SK-N-SH (cell line): ENCODE data around the gene RASEF.

ENCODE experiments used
- EP300 ChIP-seq, 2 experiments: IDR thresholded peaks; 2 replicates each; pipeline versions ENCODE4 v1.4.0 to v1.6.1; 2012; ENCODE audit warnings: borderline replicate concordance in 1 of 2, low read depth in 1 of 2, low read length in 1 of 2
- EZH2phosphoT487 ChIP-seq: fragments of 200-600 bp; sonication (generic); IDR thresholded peaks from 2 replicates; pipeline ENCODE4 v1.6.1; 2017; ENCODE audit warnings: low read depth, mixed run types, mild to moderate bottlenecking, antibody characterized with exemption, moderate library complexity, borderline replicate concordance
- FOXM1 ChIP-seq: IDR thresholded peaks from 2 replicates; pipeline ENCODE4 v1.4.0; 2012; ENCODE audit warnings: low read depth, mild to moderate bottlenecking
- GABPA ChIP-seq: IDR thresholded peaks from 2 replicates; pipeline ENCODE4 v1.4.0; 2012; ENCODE audit warnings: low read depth, mild to moderate bottlenecking
- POLR2AphosphoS5 ChIP-seq: IDR thresholded peaks from 2 replicates; pipeline ENCODE4 v1.6.1; 2012; ENCODE audit warnings: low read depth, low read length
- RCOR1 ChIP-seq: fragments of 150-350 bp; IDR thresholded peaks from 2 replicates; pipeline ENCODE4 v1.6.1; 2017; ENCODE audit warnings: antibody characterized with exemption, low read length
- RFX5 ChIP-seq: IDR thresholded peaks from 2 replicates; pipeline ENCODE4 v1.6.1; 2012; ENCODE audit warnings: mild to moderate bottlenecking, improper control_type of control experiment, low read length
- SIN3A ChIP-seq: IDR thresholded peaks from 2 replicates; pipeline ENCODE4 v1.6.1; 2012; ENCODE audit warnings: low read depth, mild to moderate bottlenecking, low read length, moderate library complexity, borderline replicate concordance
- TCF12 ChIP-seq: IDR thresholded peaks from 2 replicates; pipeline ENCODE4 v1.4.0; 2012
- TEAD4 ChIP-seq: IDR thresholded peaks from 2 replicates; pipeline ENCODE4 v1.4.0; 2012; ENCODE audit warnings: mild to moderate bottlenecking, borderline replicate concordance; ENCODE audit not compliant: insufficient read depth
- TF ChIP-seq, protein P1 (sequence below): fragments of 200-600 bp; sonication (generic); IDR thresholded peaks from 2 replicates; pipeline ENCODE4 v1.6.1; 2017; ENCODE audit warnings: antibody characterized with exemption, mild to moderate bottlenecking, moderate library complexity
- TF ChIP-seq, protein P2 (sequence below): fragments of 150-350 bp; IDR thresholded peaks from 2 replicates; pipeline ENCODE4 v1.6.1; 2016; ENCODE audit warnings: mild to moderate bottlenecking, low read depth, low read length
- TF ChIP-seq, protein P3 (sequence below): IDR thresholded peaks from 2 replicates; pipeline ENCODE4 v1.6.1; 2012; ENCODE audit warnings: mild to moderate bottlenecking, low read depth, low read length, moderate library complexity

DNA sequence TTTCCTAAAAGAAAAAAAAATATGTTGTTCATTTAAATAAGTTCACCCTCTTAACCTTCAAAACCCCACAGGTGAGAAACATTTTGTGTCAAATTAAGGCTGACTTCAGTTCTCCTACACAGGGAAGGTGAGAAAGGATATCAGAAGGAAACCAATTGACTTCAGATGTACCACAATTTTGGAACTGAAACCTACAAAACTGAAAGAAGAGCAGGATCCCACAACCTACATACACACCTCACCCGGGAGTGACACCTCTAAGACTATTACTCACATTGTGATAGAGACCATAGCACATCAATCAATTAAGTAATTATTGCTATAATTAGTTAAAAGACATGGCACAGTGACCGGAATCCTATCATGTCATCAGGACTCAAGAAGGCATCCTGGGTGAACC lies 47.0 kb downstream of the RASEF start:
- TF ChIP-seq TCF12, result no peak
- TF ChIP-seq, protein P1, sequence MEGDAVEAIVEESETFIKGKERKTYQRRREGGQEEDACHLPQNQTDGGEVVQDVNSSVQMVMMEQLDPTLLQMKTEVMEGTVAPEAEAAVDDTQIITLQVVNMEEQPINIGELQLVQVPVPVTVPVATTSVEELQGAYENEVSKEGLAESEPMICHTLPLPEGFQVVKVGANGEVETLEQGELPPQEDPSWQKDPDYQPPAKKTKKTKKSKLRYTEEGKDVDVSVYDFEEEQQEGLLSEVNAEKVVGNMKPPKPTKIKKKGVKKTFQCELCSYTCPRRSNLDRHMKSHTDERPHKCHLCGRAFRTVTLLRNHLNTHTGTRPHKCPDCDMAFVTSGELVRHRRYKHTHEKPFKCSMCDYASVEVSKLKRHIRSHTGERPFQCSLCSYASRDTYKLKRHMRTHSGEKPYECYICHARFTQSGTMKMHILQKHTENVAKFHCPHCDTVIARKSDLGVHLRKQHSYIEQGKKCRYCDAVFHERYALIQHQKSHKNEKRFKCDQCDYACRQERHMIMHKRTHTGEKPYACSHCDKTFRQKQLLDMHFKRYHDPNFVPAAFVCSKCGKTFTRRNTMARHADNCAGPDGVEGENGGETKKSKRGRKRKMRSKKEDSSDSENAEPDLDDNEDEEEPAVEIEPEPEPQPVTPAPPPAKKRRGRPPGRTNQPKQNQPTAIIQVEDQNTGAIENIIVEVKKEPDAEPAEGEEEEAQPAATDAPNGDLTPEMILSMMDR, result no peak
- TF ChIP-seq EP300 (IDR thresholded peaks at IDR 0.05; ENCODE audit: borderline replicate concordance in 1 of 2, low read depth in 1 of 2, low read length in 1 of 2), result no peak
- no peak for TF ChIP-seq SIN3A
- no peak for TF ChIP-seq GABPA
- TF ChIP-seq EZH2phosphoT487, result no peak
- no peak for TF ChIP-seq RCOR1
- no peak for TF ChIP-seq TEAD4
- TF ChIP-seq POLR2AphosphoS5, result no peak
- TF ChIP-seq FOXM1, result no peak
- TF ChIP-seq, protein P2, sequence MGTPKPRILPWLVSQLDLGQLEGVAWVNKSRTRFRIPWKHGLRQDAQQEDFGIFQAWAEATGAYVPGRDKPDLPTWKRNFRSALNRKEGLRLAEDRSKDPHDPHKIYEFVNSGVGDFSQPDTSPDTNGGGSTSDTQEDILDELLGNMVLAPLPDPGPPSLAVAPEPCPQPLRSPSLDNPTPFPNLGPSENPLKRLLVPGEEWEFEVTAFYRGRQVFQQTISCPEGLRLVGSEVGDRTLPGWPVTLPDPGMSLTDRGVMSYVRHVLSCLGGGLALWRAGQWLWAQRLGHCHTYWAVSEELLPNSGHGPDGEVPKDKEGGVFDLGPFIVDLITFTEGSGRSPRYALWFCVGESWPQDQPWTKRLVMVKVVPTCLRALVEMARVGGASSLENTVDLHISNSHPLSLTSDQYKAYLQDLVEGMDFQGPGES, result no peak
- TF ChIP-seq, protein P3, sequence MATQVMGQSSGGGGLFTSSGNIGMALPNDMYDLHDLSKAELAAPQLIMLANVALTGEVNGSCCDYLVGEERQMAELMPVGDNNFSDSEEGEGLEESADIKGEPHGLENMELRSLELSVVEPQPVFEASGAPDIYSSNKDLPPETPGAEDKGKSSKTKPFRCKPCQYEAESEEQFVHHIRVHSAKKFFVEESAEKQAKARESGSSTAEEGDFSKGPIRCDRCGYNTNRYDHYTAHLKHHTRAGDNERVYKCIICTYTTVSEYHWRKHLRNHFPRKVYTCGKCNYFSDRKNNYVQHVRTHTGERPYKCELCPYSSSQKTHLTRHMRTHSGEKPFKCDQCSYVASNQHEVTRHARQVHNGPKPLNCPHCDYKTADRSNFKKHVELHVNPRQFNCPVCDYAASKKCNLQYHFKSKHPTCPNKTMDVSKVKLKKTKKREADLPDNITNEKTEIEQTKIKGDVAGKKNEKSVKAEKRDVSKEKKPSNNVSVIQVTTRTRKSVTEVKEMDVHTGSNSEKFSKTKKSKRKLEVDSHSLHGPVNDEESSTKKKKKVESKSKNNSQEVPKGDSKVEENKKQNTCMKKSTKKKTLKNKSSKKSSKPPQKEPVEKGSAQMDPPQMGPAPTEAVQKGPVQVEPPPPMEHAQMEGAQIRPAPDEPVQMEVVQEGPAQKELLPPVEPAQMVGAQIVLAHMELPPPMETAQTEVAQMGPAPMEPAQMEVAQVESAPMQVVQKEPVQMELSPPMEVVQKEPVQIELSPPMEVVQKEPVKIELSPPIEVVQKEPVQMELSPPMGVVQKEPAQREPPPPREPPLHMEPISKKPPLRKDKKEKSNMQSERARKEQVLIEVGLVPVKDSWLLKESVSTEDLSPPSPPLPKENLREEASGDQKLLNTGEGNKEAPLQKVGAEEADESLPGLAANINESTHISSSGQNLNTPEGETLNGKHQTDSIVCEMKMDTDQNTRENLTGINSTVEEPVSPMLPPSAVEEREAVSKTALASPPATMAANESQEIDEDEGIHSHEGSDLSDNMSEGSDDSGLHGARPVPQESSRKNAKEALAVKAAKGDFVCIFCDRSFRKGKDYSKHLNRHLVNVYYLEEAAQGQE, result no peak
- no peak for TF ChIP-seq RFX5
